WTC11 (cell line): ENCODE results near the gene COL6A3.

ENCODE experiments used
- ATF1 ChIP-seq: sonication (generic); formaldehyde crosslinking; IDR thresholded peaks from 2 replicates; pipeline ENCODE4 v1.8.1; 2023; ENCODE audit warnings: mild to moderate bottlenecking, moderate library complexity, missing genetic modification reagents
- CREB1 ChIP-seq: sonication (generic); formaldehyde crosslinking; IDR thresholded peaks from 2 replicates; pipeline ENCODE4 v1.8.0; 2023; ENCODE audit warnings: mild to moderate bottlenecking, missing genetic modification reagents
- FOXJ3 ChIP-seq: sonication (generic); formaldehyde crosslinking; IDR thresholded peaks from 2 replicates; pipeline ENCODE4 v1.9.0; 2021; ENCODE audit warnings: missing genetic modification reagents, mild to moderate bottlenecking, borderline replicate concordance
- GTF2I ChIP-seq: fragments of 250-450 bp; sonication (Bioruptor Pico); conservative IDR thresholded peaks from 2 replicates; pipeline ENCODE4 v1.4.0; 2021; ENCODE audit warnings: mild to moderate bottlenecking
- NFATC4 ChIP-seq: fragments of 250-450 bp; sonication (Bioruptor Pico); IDR thresholded peaks from 2 replicates; pipeline ENCODE4 v1.9.0; 2021; ENCODE audit warnings: mild to moderate bottlenecking
- RORB ChIP-seq: fragments of 250-450 bp; sonication (Bioruptor Pico); IDR thresholded peaks from 2 replicates; pipeline ENCODE4 v1.9.0; 2021; ENCODE audit warnings: mild to moderate bottlenecking
- SP1 ChIP-seq: sonication (generic); formaldehyde crosslinking; conservative IDR thresholded peaks from 2 replicates; pipeline ENCODE4 v1.8.1; 2022; ENCODE audit warnings: missing genetic modification reagents
- ZNF138 ChIP-seq: sonication (generic); formaldehyde crosslinking; conservative IDR thresholded peaks from 2 replicates; pipeline ENCODE4 v1.8.1; 2022; ENCODE audit warnings: mild to moderate bottlenecking, moderate library complexity, missing genetic modification reagents
- TF ChIP-seq, protein P1 (sequence below): sonication (generic); formaldehyde crosslinking; IDR thresholded peaks from 2 replicates; pipeline ENCODE4 v1.8.1; 2022; ENCODE audit warnings: low read depth, mild to moderate bottlenecking, moderate library complexity, missing genetic modification reagents, borderline replicate concordance
- TF ChIP-seq, protein P2 (sequence below): sonication (generic); formaldehyde crosslinking; IDR thresholded peaks from 2 replicates; pipeline ENCODE4 v1.8.0; 2022; ENCODE audit warnings: mild to moderate bottlenecking, missing genetic modification reagents
- TF ChIP-seq, protein P3 (sequence below): fragments of 200-600 bp; IDR thresholded peaks from 2 replicates; pipeline ENCODE4 v1.8.0; 2022; ENCODE audit warnings: antibody characterized with exemption
- TF ChIP-seq, protein P4 (sequence below): sonication (generic); formaldehyde crosslinking; IDR thresholded peaks from 2 replicates; pipeline ENCODE4 v1.8.1; 2023; ENCODE audit warnings: mild to moderate bottlenecking, missing genetic modification reagents, moderate library complexity
- TF ChIP-seq, protein P5 (sequence below): sonication (generic); formaldehyde crosslinking; conservative IDR thresholded peaks from 2 replicates; pipeline ENCODE4 v1.8.1; 2023; ENCODE audit warnings: mild to moderate bottlenecking, low read depth, missing genetic modification reagents, moderate library complexity
- TF ChIP-seq, protein P6 (sequence below): sonication (generic); formaldehyde crosslinking; IDR thresholded peaks from 2 replicates; pipeline ENCODE4 v1.8.0; 2022; ENCODE audit warnings: mild to moderate bottlenecking, missing genetic modification reagents

DNA sequence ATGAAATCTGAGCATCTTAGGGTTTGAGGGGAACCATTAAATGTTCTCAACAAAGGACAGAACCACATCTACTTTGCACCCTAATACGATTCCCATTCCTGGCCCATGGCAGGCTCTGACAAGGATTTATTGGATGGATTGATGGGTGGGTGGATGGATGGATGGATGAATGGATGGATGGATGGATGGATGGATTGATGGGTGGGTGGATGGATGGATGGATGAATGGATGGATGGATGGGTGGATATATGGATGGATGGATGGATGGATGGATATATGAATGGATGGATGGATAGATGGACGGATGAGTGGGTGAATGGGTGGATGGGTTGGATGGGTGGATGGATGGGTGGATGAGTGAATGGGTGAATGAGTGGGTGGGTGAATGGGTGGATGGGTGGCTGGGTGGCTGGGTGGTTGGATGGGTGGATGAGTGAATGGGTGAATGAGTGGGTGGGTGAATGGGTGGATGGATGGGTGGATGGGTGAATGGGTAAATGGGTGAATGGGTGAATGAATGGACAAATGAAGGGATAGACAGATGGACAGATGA is 43.5 kb upstream of the COL6A3 start:
- TF ChIP-seq, protein P1, sequence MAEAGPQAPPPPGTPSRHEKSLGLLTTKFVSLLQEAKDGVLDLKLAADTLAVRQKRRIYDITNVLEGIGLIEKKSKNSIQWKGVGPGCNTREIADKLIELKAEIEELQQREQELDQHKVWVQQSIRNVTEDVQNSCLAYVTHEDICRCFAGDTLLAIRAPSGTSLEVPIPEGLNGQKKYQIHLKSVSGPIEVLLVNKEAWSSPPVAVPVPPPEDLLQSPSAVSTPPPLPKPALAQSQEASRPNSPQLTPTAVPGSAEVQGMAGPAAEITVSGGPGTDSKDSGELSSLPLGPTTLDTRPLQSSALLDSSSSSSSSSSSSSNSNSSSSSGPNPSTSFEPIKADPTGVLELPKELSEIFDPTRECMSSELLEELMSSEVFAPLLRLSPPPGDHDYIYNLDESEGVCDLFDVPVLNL: no peak
- TF ChIP-seq, protein P2, sequence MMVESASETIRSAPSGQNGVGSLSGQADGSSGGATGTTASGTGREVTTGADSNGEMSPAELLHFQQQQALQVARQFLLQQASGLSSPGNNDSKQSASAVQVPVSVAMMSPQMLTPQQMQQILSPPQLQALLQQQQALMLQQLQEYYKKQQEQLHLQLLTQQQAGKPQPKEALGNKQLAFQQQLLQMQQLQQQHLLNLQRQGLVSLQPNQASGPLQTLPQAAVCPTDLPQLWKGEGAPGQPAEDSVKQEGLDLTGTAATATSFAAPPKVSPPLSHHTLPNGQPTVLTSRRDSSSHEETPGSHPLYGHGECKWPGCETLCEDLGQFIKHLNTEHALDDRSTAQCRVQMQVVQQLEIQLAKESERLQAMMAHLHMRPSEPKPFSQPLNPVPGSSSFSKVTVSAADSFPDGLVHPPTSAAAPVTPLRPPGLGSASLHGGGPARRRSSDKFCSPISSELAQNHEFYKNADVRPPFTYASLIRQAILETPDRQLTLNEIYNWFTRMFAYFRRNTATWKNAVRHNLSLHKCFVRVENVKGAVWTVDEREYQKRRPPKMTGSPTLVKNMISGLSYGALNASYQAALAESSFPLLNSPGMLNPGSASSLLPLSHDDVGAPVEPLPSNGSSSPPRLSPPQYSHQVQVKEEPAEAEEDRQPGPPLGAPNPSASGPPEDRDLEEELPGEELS (CRISPR knock-in tag): no peak
- TF ChIP-seq, protein P3, sequence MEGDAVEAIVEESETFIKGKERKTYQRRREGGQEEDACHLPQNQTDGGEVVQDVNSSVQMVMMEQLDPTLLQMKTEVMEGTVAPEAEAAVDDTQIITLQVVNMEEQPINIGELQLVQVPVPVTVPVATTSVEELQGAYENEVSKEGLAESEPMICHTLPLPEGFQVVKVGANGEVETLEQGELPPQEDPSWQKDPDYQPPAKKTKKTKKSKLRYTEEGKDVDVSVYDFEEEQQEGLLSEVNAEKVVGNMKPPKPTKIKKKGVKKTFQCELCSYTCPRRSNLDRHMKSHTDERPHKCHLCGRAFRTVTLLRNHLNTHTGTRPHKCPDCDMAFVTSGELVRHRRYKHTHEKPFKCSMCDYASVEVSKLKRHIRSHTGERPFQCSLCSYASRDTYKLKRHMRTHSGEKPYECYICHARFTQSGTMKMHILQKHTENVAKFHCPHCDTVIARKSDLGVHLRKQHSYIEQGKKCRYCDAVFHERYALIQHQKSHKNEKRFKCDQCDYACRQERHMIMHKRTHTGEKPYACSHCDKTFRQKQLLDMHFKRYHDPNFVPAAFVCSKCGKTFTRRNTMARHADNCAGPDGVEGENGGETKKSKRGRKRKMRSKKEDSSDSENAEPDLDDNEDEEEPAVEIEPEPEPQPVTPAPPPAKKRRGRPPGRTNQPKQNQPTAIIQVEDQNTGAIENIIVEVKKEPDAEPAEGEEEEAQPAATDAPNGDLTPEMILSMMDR: no peak
- TF ChIP-seq ZNF138 (CRISPR knock-in tag) (no peak), ATF1 (CRISPR knock-in tag) (no peak), FOXJ3 (CRISPR knock-in tag) (no peak), NFATC4 (no peak), SP1 (CRISPR knock-in tag) (no peak), RORB (CRISPR knock-in tag) (no peak), CREB1 (CRISPR knock-in tag) (no peak), GTF2I (CRISPR knock-in tag) (no peak)
- TF ChIP-seq, protein P4, sequence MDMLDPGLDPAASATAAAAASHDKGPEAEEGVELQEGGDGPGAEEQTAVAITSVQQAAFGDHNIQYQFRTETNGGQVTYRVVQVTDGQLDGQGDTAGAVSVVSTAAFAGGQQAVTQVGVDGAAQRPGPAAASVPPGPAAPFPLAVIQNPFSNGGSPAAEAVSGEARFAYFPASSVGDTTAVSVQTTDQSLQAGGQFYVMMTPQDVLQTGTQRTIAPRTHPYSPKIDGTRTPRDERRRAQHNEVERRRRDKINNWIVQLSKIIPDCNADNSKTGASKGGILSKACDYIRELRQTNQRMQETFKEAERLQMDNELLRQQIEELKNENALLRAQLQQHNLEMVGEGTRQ (CRISPR knock-in tag): no peak
- TF ChIP-seq, protein P5, sequence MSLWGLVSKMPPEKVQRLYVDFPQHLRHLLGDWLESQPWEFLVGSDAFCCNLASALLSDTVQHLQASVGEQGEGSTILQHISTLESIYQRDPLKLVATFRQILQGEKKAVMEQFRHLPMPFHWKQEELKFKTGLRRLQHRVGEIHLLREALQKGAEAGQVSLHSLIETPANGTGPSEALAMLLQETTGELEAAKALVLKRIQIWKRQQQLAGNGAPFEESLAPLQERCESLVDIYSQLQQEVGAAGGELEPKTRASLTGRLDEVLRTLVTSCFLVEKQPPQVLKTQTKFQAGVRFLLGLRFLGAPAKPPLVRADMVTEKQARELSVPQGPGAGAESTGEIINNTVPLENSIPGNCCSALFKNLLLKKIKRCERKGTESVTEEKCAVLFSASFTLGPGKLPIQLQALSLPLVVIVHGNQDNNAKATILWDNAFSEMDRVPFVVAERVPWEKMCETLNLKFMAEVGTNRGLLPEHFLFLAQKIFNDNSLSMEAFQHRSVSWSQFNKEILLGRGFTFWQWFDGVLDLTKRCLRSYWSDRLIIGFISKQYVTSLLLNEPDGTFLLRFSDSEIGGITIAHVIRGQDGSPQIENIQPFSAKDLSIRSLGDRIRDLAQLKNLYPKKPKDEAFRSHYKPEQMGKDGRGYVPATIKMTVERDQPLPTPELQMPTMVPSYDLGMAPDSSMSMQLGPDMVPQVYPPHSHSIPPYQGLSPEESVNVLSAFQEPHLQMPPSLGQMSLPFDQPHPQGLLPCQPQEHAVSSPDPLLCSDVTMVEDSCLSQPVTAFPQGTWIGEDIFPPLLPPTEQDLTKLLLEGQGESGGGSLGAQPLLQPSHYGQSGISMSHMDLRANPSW: no peak
- TF ChIP-seq, protein P6, sequence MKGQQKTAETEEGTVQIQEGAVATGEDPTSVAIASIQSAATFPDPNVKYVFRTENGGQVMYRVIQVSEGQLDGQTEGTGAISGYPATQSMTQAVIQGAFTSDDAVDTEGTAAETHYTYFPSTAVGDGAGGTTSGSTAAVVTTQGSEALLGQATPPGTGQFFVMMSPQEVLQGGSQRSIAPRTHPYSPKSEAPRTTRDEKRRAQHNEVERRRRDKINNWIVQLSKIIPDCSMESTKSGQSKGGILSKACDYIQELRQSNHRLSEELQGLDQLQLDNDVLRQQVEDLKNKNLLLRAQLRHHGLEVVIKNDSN: no peak
